K562 (cell line): ENCODE results near the gene CPNE2.

Experiments
- CC2D1A ChIP-seq: fragments of 450-650 bp; IDR thresholded peaks from 2 replicates; pipeline ENCODE4 v1.6.1; 2017; ENCODE audit warnings: mild to moderate bottlenecking
- GATA2 ChIP-seq: sonication (generic); formaldehyde crosslinking; IDR thresholded peaks from 2 replicates; pipeline ENCODE4 v1.4.0; 2020; ENCODE audit warnings: mild to moderate bottlenecking, missing genetic modification reagents
- MEF2A ChIP-seq: IDR thresholded peaks from 2 replicates; pipeline ENCODE4 v1.6.1; 2011; ENCODE audit warnings: low read depth, mild to moderate bottlenecking, low read length, moderate library complexity; ENCODE audit not compliant: control insufficient read depth
- MTF1 ChIP-seq: fragments of 250-450 bp; sonication (Bioruptor Pico); IDR thresholded peaks from 2 replicates; pipeline ENCODE4 v1.9.0; 2021; ENCODE audit warnings: moderate library complexity, mild to moderate bottlenecking, inconsistent platforms, borderline replicate concordance
- NFE2L1 ChIP-seq: fragments of 450-650 bp; IDR thresholded peaks from 2 replicates; pipeline ENCODE4 v1.6.1; 2016; ENCODE audit warnings: missing genetic modification characterization, low read depth, mild to moderate bottlenecking, missing compliant biosample characterization, moderate library complexity, borderline replicate concordance
- PHTF2 ChIP-seq: fragments of 250-450 bp; sonication (Bioruptor Pico); IDR thresholded peaks from 2 replicates; pipeline ENCODE4 v1.5.0; 2021; ENCODE audit warnings: mild to moderate bottlenecking
- RB1 ChIP-seq: fragments of 450-650 bp; IDR thresholded peaks from 2 replicates; pipeline ENCODE4 v1.6.1; 2017; ENCODE audit warnings: low read depth, mild to moderate bottlenecking
- TF ChIP-seq, protein P1 (sequence below), 3 experiments: IDR thresholded peaks in 2 of 3; conservative IDR thresholded peaks in 1 of 3; 2 replicates each; pipeline ENCODE4 v1.5.1; 2011 to 2012; ENCODE audit warnings: low read length in 3 of 3, mild to moderate bottlenecking in 3 of 3, control low read depth in 2 of 3, improper control_type of control experiment in 1 of 3, inconsistent platforms in 1 of 3, low read depth in 1 of 3, mixed read lengths in 1 of 3, moderate library complexity in 1 of 3; ENCODE audit not compliant: insufficient read depth in 2 of 3
- TF ChIP-seq, protein P2 (sequence below), 2 experiments: fragments of 450-650 bp; formaldehyde crosslinking in 1 of 2; IDR thresholded peaks; 2 replicates each; pipeline versions ENCODE4 v1.4.0 to v1.6.1; 2014 to 2020; ENCODE audit warnings: mild to moderate bottlenecking in 2 of 2, borderline replicate concordance in 1 of 2, low read depth in 1 of 2
- TF ChIP-seq, protein P3 (sequence below), 2 experiments: fragments of 200-800 bp in 1 of 2; sonication (Bioruptor generic) in 1 of 2; sonication (generic) in 1 of 2; formaldehyde crosslinking in 1 of 2; IDR thresholded peaks in 1 of 2; conservative IDR thresholded peaks in 1 of 2; 2 replicates each; pipeline versions ENCODE4 v1.5.0 to v1.6.1; 2016 to 2020; ENCODE audit warnings: missing compliant biosample characterization in 1 of 2, missing genetic modification characterization in 1 of 2, missing genetic modification reagents in 1 of 2

DNA sequence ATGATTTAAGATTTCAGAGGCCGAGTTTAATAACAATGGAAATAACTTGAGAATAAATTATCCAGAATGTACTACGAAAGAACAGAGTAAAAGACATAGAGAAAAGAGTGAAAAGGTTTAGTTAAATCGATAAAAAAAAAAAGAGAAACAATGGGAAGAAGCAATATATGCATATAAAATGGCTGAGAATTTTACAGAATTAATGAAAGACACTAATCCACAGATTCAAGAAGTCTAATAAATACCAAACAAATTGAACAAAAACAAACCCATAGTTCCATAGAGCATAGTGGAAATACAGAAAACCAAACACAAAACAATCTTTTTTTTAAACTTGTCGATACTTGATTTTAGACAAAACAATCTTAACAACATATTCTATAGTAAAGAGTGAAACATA, 91.7 kb downstream of the CPNE2 start:
- no peak for TF ChIP-seq GATA2
- no peak for TF ChIP-seq PHTF2 (CRISPR knock-in tag)
- TF ChIP-seq, protein P1, sequence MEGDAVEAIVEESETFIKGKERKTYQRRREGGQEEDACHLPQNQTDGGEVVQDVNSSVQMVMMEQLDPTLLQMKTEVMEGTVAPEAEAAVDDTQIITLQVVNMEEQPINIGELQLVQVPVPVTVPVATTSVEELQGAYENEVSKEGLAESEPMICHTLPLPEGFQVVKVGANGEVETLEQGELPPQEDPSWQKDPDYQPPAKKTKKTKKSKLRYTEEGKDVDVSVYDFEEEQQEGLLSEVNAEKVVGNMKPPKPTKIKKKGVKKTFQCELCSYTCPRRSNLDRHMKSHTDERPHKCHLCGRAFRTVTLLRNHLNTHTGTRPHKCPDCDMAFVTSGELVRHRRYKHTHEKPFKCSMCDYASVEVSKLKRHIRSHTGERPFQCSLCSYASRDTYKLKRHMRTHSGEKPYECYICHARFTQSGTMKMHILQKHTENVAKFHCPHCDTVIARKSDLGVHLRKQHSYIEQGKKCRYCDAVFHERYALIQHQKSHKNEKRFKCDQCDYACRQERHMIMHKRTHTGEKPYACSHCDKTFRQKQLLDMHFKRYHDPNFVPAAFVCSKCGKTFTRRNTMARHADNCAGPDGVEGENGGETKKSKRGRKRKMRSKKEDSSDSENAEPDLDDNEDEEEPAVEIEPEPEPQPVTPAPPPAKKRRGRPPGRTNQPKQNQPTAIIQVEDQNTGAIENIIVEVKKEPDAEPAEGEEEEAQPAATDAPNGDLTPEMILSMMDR (IDR thresholded peaks at IDR 0.05 in 2 of 3, conservative IDR thresholded peaks at IDR 0.05 in 1 of 3; ENCODE audit: insufficient read depth in 2 of 3, low read depth in 1 of 3, low read length in 3 of 3), result no peak
- TF ChIP-seq, protein P2, sequence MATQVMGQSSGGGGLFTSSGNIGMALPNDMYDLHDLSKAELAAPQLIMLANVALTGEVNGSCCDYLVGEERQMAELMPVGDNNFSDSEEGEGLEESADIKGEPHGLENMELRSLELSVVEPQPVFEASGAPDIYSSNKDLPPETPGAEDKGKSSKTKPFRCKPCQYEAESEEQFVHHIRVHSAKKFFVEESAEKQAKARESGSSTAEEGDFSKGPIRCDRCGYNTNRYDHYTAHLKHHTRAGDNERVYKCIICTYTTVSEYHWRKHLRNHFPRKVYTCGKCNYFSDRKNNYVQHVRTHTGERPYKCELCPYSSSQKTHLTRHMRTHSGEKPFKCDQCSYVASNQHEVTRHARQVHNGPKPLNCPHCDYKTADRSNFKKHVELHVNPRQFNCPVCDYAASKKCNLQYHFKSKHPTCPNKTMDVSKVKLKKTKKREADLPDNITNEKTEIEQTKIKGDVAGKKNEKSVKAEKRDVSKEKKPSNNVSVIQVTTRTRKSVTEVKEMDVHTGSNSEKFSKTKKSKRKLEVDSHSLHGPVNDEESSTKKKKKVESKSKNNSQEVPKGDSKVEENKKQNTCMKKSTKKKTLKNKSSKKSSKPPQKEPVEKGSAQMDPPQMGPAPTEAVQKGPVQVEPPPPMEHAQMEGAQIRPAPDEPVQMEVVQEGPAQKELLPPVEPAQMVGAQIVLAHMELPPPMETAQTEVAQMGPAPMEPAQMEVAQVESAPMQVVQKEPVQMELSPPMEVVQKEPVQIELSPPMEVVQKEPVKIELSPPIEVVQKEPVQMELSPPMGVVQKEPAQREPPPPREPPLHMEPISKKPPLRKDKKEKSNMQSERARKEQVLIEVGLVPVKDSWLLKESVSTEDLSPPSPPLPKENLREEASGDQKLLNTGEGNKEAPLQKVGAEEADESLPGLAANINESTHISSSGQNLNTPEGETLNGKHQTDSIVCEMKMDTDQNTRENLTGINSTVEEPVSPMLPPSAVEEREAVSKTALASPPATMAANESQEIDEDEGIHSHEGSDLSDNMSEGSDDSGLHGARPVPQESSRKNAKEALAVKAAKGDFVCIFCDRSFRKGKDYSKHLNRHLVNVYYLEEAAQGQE (IDR thresholded peaks at IDR 0.05; ENCODE audit: borderline replicate concordance), result no peak
- TF ChIP-seq, protein P2 (CRISPR knock-in tag; IDR thresholded peaks at IDR 0.05; ENCODE audit: low read depth), result no peak
- no peak for TF ChIP-seq RB1
- TF ChIP-seq, protein P3, sequence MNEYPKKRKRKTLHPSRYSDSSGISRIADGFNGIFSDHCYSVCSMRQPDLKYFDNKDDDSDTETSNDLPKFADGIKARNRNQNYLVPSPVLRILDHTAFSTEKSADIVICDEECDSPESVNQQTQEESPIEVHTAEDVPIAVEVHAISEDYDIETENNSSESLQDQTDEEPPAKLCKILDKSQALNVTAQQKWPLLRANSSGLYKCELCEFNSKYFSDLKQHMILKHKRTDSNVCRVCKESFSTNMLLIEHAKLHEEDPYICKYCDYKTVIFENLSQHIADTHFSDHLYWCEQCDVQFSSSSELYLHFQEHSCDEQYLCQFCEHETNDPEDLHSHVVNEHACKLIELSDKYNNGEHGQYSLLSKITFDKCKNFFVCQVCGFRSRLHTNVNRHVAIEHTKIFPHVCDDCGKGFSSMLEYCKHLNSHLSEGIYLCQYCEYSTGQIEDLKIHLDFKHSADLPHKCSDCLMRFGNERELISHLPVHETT (CRISPR knock-in tag; conservative IDR thresholded peaks at IDR 0.05 in 1 of 2, IDR thresholded peaks at IDR 0.05 in 1 of 2), result no peak
- TF ChIP-seq NFE2L1 (tag), result no peak
- TF ChIP-seq MEF2A, result no peak
- no peak for TF ChIP-seq MTF1
- no peak for TF ChIP-seq CC2D1A
